PC-9 (cell line): ENCODE results near the gene SLC24A5.

Source experiments
- CTCF ChIP-seq: fragments of 200-600 bp; sonication (generic); conservative IDR thresholded peaks from 2 replicates; pipeline ENCODE4 v1.6.1; 2017; ENCODE audit warnings: mixed run types, antibody characterized with exemption, mild to moderate bottlenecking, moderate library complexity
- EZH2 ChIP-seq: fragments of 200-600 bp; sonication (generic); IDR thresholded peaks from 2 replicates; pipeline ENCODE4 v1.8.0; 2017; ENCODE audit warnings: antibody characterized with exemption, low read depth

- TF ChIP-seq CTCF (no peak), EZH2 (no peak)
Measured at GRCh38 chr15:48120745-48121144, at the start of gene SLC24A5.
